CD14-positive monocyte (primary cell): ENCODE measurements around the gene ADAMTS4. TPM values are rescaled to one million over a fixed set of nuclear protein-coding genes. Genes with fewer than 3 reads are reported as not detected.

Experiments used
- DNase-seq, 3 donors: peaks; one replicate each; pipeline ENCODE4 v3.0.0-alpha.2; 2011 to 2022
- H2AFZ ChIP-seq: 2 replicates; pipeline ENCODE4 v1.6.0; 2012; ENCODE audit warnings: mild to moderate bottlenecking, low read depth, low read length, inconsistent platforms; ENCODE audit not compliant: insufficient read depth, poor library complexity, severe bottlenecking
- H3K27ac ChIP-seq, 2 donors: 1 replicate in 1 of 2; 2 replicates in 1 of 2; pipeline ENCODE4 v1.5.1; 2012 to 2013; ENCODE audit warnings: low read length in 2 of 2, control low read depth in 1 of 2, inconsistent platforms in 1 of 2, low read depth in 1 of 2, mild to moderate bottlenecking in 1 of 2
- H3K27me3 ChIP-seq, 2 donors: one replicate each; pipeline versions ENCODE4 v1.6.0 to v1.6.1; 2011 to 2013; ENCODE audit warnings: low read length in 2 of 2; ENCODE audit not compliant: control insufficient read depth in 2 of 2, insufficient read depth in 2 of 2
- H3K36me3 ChIP-seq, 2 donors: replicated peaks in 1 of 2; 1 replicate in 1 of 2; 2 replicates in 1 of 2; pipeline versions ENCODE4 v1.5.1 to v1.6.1; 2012 to 2013; ENCODE audit warnings: low read length in 2 of 2, control low read depth in 1 of 2, inconsistent platforms in 1 of 2, mild to moderate bottlenecking in 1 of 2; ENCODE audit not compliant: insufficient read depth in 2 of 2, control insufficient read depth in 1 of 2
- H3K4me1 ChIP-seq, 2 donors: 1 replicate in 1 of 2; 2 replicates in 1 of 2; pipeline versions ENCODE4 v1.5.1 to v1.6.1; 2012 to 2013; ENCODE audit warnings: low read length in 2 of 2, control low read depth in 1 of 2, inconsistent platforms in 1 of 2, mild to moderate bottlenecking in 1 of 2, moderate library complexity in 1 of 2; ENCODE audit not compliant: insufficient read depth in 2 of 2, control insufficient read depth in 1 of 2
- H3K4me2 ChIP-seq: replicated peaks from 2 replicates; pipeline ENCODE3; 2012; ENCODE audit warnings: low read length, moderate library complexity, mild to moderate bottlenecking; ENCODE audit not compliant: poor library complexity, severe bottlenecking; ENCODE audit errors: extremely low read depth
- H3K4me3 ChIP-seq, 3 experiments: fragments of 200-600 bp in 1 of 3; sonication (generic) in 1 of 3; replicated peaks in 1 of 3; 1 replicate in 2 of 3; 2 replicates in 1 of 3; pipeline ENCODE4 v1.5.1; 2011 to 2013; ENCODE audit warnings: low read length in 3 of 3, mild to moderate bottlenecking in 3 of 3, control low read depth in 2 of 3, low read depth in 2 of 3, inconsistent platforms in 1 of 3, moderate library complexity in 1 of 3
- H3K79me2 ChIP-seq: 2 replicates; pipeline ENCODE4 v1.6.0; 2012; ENCODE audit warnings: mild to moderate bottlenecking, control low read depth, inconsistent platforms, low read length, moderate library complexity; ENCODE audit not compliant: insufficient read depth
- H3K9ac ChIP-seq: 2 replicates; pipeline ENCODE4 v1.6.0; 2017; ENCODE audit warnings: low read length, mild to moderate bottlenecking; ENCODE audit not compliant: insufficient read depth, poor library complexity, severe bottlenecking
- H3K9me3 ChIP-seq, 2 donors: replicated peaks in 1 of 2; 1 replicate in 1 of 2; 2 replicates in 1 of 2; pipeline versions ENCODE4 v1.5.1 to v1.6.1; 2012 to 2013; ENCODE audit warnings: low read length in 2 of 2, control low read depth in 1 of 2; ENCODE audit not compliant: control insufficient read depth in 1 of 2, insufficient read depth in 1 of 2
- H4K20me1 ChIP-seq: 2 replicates; pipeline ENCODE4 v1.6.0; 2012; ENCODE audit warnings: mild to moderate bottlenecking, low read length, control low read depth, moderate library complexity; ENCODE audit not compliant: insufficient read depth
- H3K27ac Mint-ChIP-seq, 7 donors: one replicate each; pipeline ENCODE4 v1.8.0; 2020; ENCODE audit warnings: mild to moderate bottlenecking in 7 of 7, mixed read lengths in 7 of 7, moderate library complexity in 6 of 7, inconsistent platforms in 2 of 7
- H3K27me3 Mint-ChIP-seq, 3 donors: one replicate each; pipeline ENCODE4 v1.8.0; 2021 to 2022; ENCODE audit warnings: low read depth in 3 of 3, mild to moderate bottlenecking in 3 of 3, mixed read lengths in 3 of 3, moderate library complexity in 3 of 3, inconsistent platforms in 1 of 3
- H3K36me3 Mint-ChIP-seq, 2 donors: one replicate each; pipeline ENCODE4 v1.8.0; 2020; ENCODE audit warnings: mixed read lengths in 2 of 2, inconsistent platforms in 1 of 2, mild to moderate bottlenecking in 1 of 2
- H3K4me1 Mint-ChIP-seq: one replicate; pipeline ENCODE4 v1.8.0; 2020; ENCODE audit warnings: mild to moderate bottlenecking, mixed read lengths
- H3K4me3 Mint-ChIP-seq, 2 donors: one replicate each; pipeline ENCODE4 v1.8.0; 2020; ENCODE audit warnings: mild to moderate bottlenecking in 2 of 2, mixed read lengths in 2 of 2, moderate library complexity in 1 of 2
- H3K9me3 Mint-ChIP-seq, 7 donors: one replicate each; pipeline ENCODE4 v1.8.0; 2020 to 2022; ENCODE audit warnings: mixed read lengths in 7 of 7, mild to moderate bottlenecking in 6 of 7, moderate library complexity in 6 of 7, inconsistent platforms in 2 of 7
- WGBS: methylation state at CpG from one replicate; pipeline ENCODE4 v1.1.5; 2013; ENCODE audit warnings: missing lambda C conversion rate; ENCODE audit not compliant: insufficient coverage; 5-methylcytosine and 5-hydroxymethylcytosine counted together
- intact Hi-C, 2 donors: fragments of 100-400 bp; cut with micrococcal nuclease; formaldehyde crosslinking; loops; one replicate each; pipeline versions ENCODE4 v1.15.0 to v1.15.1; 2023
- polyA plus RNA-seq, 3 donors: library from polyadenylated mRNA; depleted of rRNA in 1 of 3; unstranded in 2 of 3; stranded (reverse) in 1 of 3; fragments of 300-500 nt in 2 of 3; fragments of >200 nt in 1 of 3; fragmentation: Illumina TruSeq in 2 of 3; gene quantifications; 1 replicate in 2 of 3; 2 replicates in 1 of 3; pipeline ENCODE4 v1.2.3, GENCODE V29; 2012 to 2021
- TF ChIP-seq, protein P1 (sequence below): fragments of 200-600 bp; IDR thresholded peaks from one replicate; pipeline ENCODE4 v1.8.0; 2022; ENCODE audit warnings: antibody characterized with exemption, mild to moderate bottlenecking

ADAMTS4 gene
- polyA plus RNA-seq, 3 donors = 0.01 to 0.04 TPM; not detected in 1

- peak overlapping the region; percentile 3 to 18 for H3K4me3 Mint-ChIP-seq
- Histone ChIP-seq H3K4me3 (peak overlapping the region in 1 of 3 experiments; percentile 12), H3K27ac (peak overlapping the region; percentile 81 to 86), H3K4me1 (peaks cover 70 to 77% of the 10 kb centered on the region in 2 donors), H3K9ac (peak overlapping the region; percentile 24), H3K36me3 (no peaks in the 10 kb centered on the region), H3K4me2 (peak overlapping the region; percentile 50), H3K27me3 (no peaks in the 10 kb centered on the region), H3K79me2 (peaks cover under 1% of the 10 kb centered on the region), H4K20me1 (no peaks in the 10 kb centered on the region), H3K9me3 (no peaks in the 10 kb centered on the region), H2AFZ (peak overlapping the region; percentile 45)
- no peaks in the 10 kb centered on the region for H3K9me3 Mint-ChIP-seq
- DNase-seq = peak; percentile 73 to 80 (median 76)
- H3K36me3 Mint-ChIP-seq = peaks cover 0 to 3% of the 10 kb centered on the region in 2 donors
- peaks cover 0 to 1% (median 0%) of the 10 kb centered on the region in 3 donors for H3K27me3 Mint-ChIP-seq
- intact Hi-C loops = no loop called here
- H3K4me1 Mint-ChIP-seq = peaks cover 72% of the 10 kb centered on the region
- WGBS = no CpG with 5 or more reads among the region's 1 CpG
- TF ChIP-seq, protein P1, sequence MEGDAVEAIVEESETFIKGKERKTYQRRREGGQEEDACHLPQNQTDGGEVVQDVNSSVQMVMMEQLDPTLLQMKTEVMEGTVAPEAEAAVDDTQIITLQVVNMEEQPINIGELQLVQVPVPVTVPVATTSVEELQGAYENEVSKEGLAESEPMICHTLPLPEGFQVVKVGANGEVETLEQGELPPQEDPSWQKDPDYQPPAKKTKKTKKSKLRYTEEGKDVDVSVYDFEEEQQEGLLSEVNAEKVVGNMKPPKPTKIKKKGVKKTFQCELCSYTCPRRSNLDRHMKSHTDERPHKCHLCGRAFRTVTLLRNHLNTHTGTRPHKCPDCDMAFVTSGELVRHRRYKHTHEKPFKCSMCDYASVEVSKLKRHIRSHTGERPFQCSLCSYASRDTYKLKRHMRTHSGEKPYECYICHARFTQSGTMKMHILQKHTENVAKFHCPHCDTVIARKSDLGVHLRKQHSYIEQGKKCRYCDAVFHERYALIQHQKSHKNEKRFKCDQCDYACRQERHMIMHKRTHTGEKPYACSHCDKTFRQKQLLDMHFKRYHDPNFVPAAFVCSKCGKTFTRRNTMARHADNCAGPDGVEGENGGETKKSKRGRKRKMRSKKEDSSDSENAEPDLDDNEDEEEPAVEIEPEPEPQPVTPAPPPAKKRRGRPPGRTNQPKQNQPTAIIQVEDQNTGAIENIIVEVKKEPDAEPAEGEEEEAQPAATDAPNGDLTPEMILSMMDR = no peak
- peak overlapping the region; percentile 79 to 97 (median 92) for H3K27ac Mint-ChIP-seq
These were observed 16.6 kb downstream of the ADAMTS4 start for GRCh38 chr1:161182214-161182613.

GRCh38 chr1:161180639-161181038 is 18.2 kb downstream of the ADAMTS4 start:
- no peaks in the 10 kb centered on the region for H4K20me1 ChIP-seq
- Mint-ChIP-seq H3K27ac (peak overlapping the region in 3 of 7 donors; percentile 38 to 50 (median 42)), H3K4me1 (peaks cover 69% of the 10 kb centered on the region), H3K4me3 (no peak overlapping the region), H3K27me3 (no peaks in the 10 kb centered on the region), H3K36me3 (peaks cover 1 to 6% of the 10 kb centered on the region in 2 donors), H3K9me3 (no peaks in the 10 kb centered on the region)
- H3K4me3 ChIP-seq = no peak overlapping the region
- no peak overlapping the region for H3K4me2 ChIP-seq
- no peak overlapping the region for H2AFZ ChIP-seq
- 88% methylated on average over 1 of the region's 1 CpG for WGBS
- peaks cover 67 to 75% of the 10 kb centered on the region in 2 donors for H3K4me1 ChIP-seq
- intact Hi-C loops = no loop called here
- no peak overlapping the region for H3K9ac ChIP-seq
- TF ChIP-seq, protein P1 = peak; percentile 53
- no peaks in the 10 kb centered on the region for H3K9me3 ChIP-seq
- H3K79me2 ChIP-seq = peaks cover 16% of the 10 kb centered on the region
- peak; percentile 29 to 55 (median 51) for DNase-seq
- H3K27me3 ChIP-seq = no peaks in the 10 kb centered on the region
- peaks cover 3% of the 10 kb centered on the region in 2 donors for H3K36me3 ChIP-seq
- H3K27ac ChIP-seq = no peak overlapping the region
